HEK293 (cell line): ENCODE data around the gene DPYSL5.

ENCODE experiments used
- REST ChIP-seq: fragments of 450-650 bp; formaldehyde crosslinking; IDR thresholded peaks from 2 replicates; pipeline ENCODE4 v1.5.1; 2016; ENCODE audit warnings: missing biosample characterization, missing genetic modification characterization
- YY2 ChIP-seq: fragments of 450-650 bp; formaldehyde crosslinking; IDR thresholded peaks from 2 replicates; pipeline ENCODE4 v1.5.1; 2016; ENCODE audit warnings: missing biosample characterization, missing genetic modification characterization
- ZNF623 ChIP-seq: fragments of 450-650 bp; formaldehyde crosslinking; IDR thresholded peaks from 2 replicates; pipeline ENCODE4 v1.5.1; 2016; ENCODE audit warnings: missing biosample characterization, missing genetic modification characterization
- ZNF639 ChIP-seq: fragments of 450-650 bp; formaldehyde crosslinking; IDR thresholded peaks from 2 replicates; pipeline ENCODE4 v1.5.1; 2016; ENCODE audit warnings: missing biosample characterization, missing genetic modification characterization
- TF ChIP-seq, protein P1 (sequence below): fragments of 450-650 bp; formaldehyde crosslinking; IDR thresholded peaks from 2 replicates; pipeline ENCODE4 v1.5.1; 2016; ENCODE audit warnings: missing biosample characterization, missing genetic modification characterization
- TF ChIP-seq, protein P2 (sequence below): fragments of 450-650 bp; formaldehyde crosslinking; IDR thresholded peaks from 2 replicates; pipeline ENCODE4 v1.5.1; 2016; ENCODE audit warnings: missing biosample characterization, missing genetic modification characterization, borderline replicate concordance
- TF ChIP-seq, protein P3 (sequence below): fragments of 450-650 bp; formaldehyde crosslinking; IDR thresholded peaks from 2 replicates; pipeline ENCODE4 v1.5.1; 2016; ENCODE audit warnings: missing biosample characterization, missing genetic modification characterization, low read depth

DNA sequence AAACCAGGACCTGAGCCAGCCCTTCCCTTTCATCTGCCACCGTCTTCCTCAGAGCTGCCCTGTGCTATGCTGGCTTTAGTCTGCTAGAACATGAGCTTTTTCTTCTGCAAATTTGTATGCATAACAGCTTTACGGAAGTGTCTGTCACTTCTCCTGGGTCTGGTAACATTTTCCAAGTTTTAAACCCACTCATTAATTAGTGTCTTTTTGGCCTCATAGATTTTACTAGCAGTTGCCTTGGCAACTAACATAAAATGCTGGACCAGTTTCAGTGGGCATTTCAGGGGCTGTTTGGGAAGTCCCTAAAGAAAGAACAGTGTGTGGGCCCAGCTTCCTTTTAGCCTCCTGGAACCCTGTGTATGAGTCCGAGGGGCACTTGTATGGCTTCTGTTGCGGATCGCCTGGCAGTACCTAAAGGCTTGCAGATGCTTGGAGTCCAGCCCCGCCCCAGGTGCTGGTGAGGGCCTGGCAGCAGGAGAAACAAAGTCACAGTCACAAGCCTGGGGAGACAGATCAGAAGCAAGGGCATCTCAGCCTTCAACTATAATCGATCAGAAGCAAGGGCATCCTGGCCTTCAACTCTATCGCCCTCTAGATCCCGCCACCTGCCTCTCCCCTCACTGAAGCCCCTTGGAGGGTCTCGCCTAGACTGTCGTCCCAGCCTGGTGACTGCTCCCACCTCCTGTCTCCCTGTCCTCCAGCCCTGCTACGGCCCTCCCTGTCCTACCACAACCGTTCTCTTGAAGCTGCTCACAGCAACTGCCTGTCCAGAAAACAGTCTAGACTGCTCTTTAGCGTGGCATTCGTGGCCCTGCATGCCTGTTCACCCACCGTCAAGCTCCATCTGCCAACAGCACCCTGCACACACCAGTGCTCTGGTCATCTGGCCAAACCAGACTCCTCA, 85.8 kb downstream of the DPYSL5 start:
- TF ChIP-seq, protein P1, sequence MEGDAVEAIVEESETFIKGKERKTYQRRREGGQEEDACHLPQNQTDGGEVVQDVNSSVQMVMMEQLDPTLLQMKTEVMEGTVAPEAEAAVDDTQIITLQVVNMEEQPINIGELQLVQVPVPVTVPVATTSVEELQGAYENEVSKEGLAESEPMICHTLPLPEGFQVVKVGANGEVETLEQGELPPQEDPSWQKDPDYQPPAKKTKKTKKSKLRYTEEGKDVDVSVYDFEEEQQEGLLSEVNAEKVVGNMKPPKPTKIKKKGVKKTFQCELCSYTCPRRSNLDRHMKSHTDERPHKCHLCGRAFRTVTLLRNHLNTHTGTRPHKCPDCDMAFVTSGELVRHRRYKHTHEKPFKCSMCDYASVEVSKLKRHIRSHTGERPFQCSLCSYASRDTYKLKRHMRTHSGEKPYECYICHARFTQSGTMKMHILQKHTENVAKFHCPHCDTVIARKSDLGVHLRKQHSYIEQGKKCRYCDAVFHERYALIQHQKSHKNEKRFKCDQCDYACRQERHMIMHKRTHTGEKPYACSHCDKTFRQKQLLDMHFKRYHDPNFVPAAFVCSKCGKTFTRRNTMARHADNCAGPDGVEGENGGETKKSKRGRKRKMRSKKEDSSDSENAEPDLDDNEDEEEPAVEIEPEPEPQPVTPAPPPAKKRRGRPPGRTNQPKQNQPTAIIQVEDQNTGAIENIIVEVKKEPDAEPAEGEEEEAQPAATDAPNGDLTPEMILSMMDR (tag by site-specific recombination): no peak
- TF ChIP-seq, protein P2, sequence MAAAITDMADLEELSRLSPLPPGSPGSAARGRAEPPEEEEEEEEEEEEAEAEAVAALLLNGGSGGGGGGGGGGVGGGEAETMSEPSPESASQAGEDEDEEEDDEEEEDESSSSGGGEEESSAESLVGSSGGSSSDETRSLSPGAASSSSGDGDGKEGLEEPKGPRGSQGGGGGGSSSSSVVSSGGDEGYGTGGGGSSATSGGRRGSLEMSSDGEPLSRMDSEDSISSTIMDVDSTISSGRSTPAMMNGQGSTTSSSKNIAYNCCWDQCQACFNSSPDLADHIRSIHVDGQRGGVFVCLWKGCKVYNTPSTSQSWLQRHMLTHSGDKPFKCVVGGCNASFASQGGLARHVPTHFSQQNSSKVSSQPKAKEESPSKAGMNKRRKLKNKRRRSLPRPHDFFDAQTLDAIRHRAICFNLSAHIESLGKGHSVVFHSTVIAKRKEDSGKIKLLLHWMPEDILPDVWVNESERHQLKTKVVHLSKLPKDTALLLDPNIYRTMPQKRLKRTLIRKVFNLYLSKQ: no peak
- no peak for TF ChIP-seq ZNF639 (tag by site-specific recombination)
- TF ChIP-seq YY2 (tag by site-specific recombination): no peak
- no peak for TF ChIP-seq REST
- no peak for TF ChIP-seq ZNF623 (tag by site-specific recombination)
- TF ChIP-seq, protein P3, sequence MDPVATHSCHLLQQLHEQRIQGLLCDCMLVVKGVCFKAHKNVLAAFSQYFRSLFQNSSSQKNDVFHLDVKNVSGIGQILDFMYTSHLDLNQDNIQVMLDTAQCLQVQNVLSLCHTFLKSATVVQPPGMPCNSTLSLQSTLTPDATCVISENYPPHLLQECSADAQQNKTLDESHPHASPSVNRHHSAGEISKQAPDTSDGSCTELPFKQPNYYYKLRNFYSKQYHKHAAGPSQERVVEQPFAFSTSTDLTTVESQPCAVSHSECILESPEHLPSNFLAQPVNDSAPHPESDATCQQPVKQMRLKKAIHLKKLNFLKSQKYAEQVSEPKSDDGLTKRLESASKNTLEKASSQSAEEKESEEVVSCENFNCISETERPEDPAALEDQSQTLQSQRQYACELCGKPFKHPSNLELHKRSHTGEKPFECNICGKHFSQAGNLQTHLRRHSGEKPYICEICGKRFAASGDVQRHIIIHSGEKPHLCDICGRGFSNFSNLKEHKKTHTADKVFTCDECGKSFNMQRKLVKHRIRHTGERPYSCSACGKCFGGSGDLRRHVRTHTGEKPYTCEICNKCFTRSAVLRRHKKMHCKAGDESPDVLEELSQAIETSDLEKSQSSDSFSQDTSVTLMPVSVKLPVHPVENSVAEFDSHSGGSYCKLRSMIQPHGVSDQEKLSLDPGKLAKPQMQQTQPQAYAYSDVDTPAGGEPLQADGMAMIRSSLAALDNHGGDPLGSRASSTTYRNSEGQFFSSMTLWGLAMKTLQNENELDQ (tag by site-specific recombination): no peak
